Measurements from ENCODE around the gene NPC1L1. TPM values are rescaled to one million over a fixed set of nuclear protein-coding genes. Genes with fewer than 3 reads are reported as not detected.

Gene NPC1L1
- total RNA-seq, 2 experiments from 2014 or later = 0.13 TPM; not detected in 1

GRCh38 chr7:44498230-44498954, 42.7 kb downstream of the NPC1L1 start:
- ChIA-PET CTCF (ENCODE audit: unreplicated experiment) (no interaction called here), POLR2A (interaction anchor here (0.7 kb wide), 1 partner anchor 82 kb away, joined by 3 read pairs; no protein-coding TSS in a partner anchor)
- TF ChIP-seq EZH2phosphoT487 (IDR thresholded peaks at IDR 0.05; ENCODE audit: borderline replicate concordance, low read depth, low read length) = no peak
- TF ChIP-seq, protein P1, sequence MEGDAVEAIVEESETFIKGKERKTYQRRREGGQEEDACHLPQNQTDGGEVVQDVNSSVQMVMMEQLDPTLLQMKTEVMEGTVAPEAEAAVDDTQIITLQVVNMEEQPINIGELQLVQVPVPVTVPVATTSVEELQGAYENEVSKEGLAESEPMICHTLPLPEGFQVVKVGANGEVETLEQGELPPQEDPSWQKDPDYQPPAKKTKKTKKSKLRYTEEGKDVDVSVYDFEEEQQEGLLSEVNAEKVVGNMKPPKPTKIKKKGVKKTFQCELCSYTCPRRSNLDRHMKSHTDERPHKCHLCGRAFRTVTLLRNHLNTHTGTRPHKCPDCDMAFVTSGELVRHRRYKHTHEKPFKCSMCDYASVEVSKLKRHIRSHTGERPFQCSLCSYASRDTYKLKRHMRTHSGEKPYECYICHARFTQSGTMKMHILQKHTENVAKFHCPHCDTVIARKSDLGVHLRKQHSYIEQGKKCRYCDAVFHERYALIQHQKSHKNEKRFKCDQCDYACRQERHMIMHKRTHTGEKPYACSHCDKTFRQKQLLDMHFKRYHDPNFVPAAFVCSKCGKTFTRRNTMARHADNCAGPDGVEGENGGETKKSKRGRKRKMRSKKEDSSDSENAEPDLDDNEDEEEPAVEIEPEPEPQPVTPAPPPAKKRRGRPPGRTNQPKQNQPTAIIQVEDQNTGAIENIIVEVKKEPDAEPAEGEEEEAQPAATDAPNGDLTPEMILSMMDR (conservative IDR thresholded peaks at IDR 0.05; ENCODE audit: low read length) = no peak
- Histone ChIP-seq H4K20me1 (ENCODE audit: insufficient read depth, low read length) (no peaks in the 10 kb centered on the region), H3K9me2 (ENCODE audit: insufficient read depth, low read length) (no peaks in the 10 kb centered on the region), H3K36me3 (ENCODE audit: insufficient read depth, low read length) (no peaks in the 10 kb centered on the region), H3K79me2 (ENCODE audit: insufficient read depth, low read depth, low read length) (no peaks in the 10 kb centered on the region), H3K4me3 (ENCODE audit: low read depth, low read length, poor library complexity, severe bottlenecking) (no peak overlapping the region), H3K27ac (ENCODE audit: low read depth, low read length, poor library complexity, severe bottlenecking) (no peak overlapping the region), H3K4me1 (ENCODE audit: insufficient read depth, low read length, poor library complexity, severe bottlenecking) (no peaks in the 10 kb centered on the region), H3K9me3 (ENCODE audit: low read length) (no peaks in the 10 kb centered on the region), H2AFZ (ENCODE audit: low read length) (no peak overlapping the region), H3K4me2 (ENCODE audit: low read length) (no peak overlapping the region)
- DNase-seq (ENCODE audit: low spot score) = no peak
- intact Hi-C loops (cut with micrococcal nuclease; ENCODE audit: unreplicated experiment) = no loop called here
- no TSS peak for BruUV-seq (replicated peaks)

- H2AFZ ChIP-seq (ENCODE audit: low read length) = no peak overlapping the region
- TF ChIP-seq, protein P1 (conservative IDR thresholded peaks at IDR 0.05; ENCODE audit: low read length) = no peak
- no peak for TF ChIP-seq EZH2phosphoT487 (IDR thresholded peaks at IDR 0.05; ENCODE audit: borderline replicate concordance, low read depth, low read length)
- no peaks in the 10 kb centered on the region for H3K4me1 ChIP-seq (ENCODE audit: insufficient read depth, low read length, poor library complexity, severe bottlenecking)
- H3K79me2 ChIP-seq (ENCODE audit: insufficient read depth, low read depth, low read length) = no peaks in the 10 kb centered on the region
- CTCF ChIA-PET (ENCODE audit: unreplicated experiment) = no interaction called here
- intact Hi-C loops (cut with micrococcal nuclease; ENCODE audit: unreplicated experiment) = no loop called here
- POLR2A ChIA-PET = interaction anchor here (1.0 kb wide), 1 partner anchor 13 kb away, joined by 3 read pairs; no protein-coding TSS in a partner anchor
- BruUV-seq (replicated peaks) = no TSS peak
- no peak overlapping the region for H3K4me3 ChIP-seq (ENCODE audit: low read depth, low read length, poor library complexity, severe bottlenecking)
- H4K20me1 ChIP-seq (ENCODE audit: insufficient read depth, low read length) = no peaks in the 10 kb centered on the region
- H3K36me3 ChIP-seq (ENCODE audit: insufficient read depth, low read length) = no peaks in the 10 kb centered on the region
- no peak overlapping the region for H3K4me2 ChIP-seq (ENCODE audit: low read length)
- no peak for DNase-seq (ENCODE audit: low spot score)
- no peaks in the 10 kb centered on the region for H3K9me2 ChIP-seq (ENCODE audit: insufficient read depth, low read length)
- H3K27ac ChIP-seq (ENCODE audit: low read depth, low read length, poor library complexity, severe bottlenecking) = no peak overlapping the region
- H3K9me3 ChIP-seq (ENCODE audit: low read length) = no peaks in the 10 kb centered on the region
Observed at GRCh38 chr7:44497155-44498027, 43.7 kb downstream of the NPC1L1 start.

All from OCI-LY7 (cell line).